HepG2 (cell line): ENCODE results near the gene CHST12. TPM values are rescaled to one million over a fixed set of nuclear protein-coding genes. Genes with fewer than 3 reads are reported as not detected.

Experiments used
- ATAC-seq: fragments of 200-7000 bp; cut with Tn5 transposase; 3 replicates; pipeline ENCODE4 v1.9.1; 2020; ENCODE audit warnings: mild to moderate bottlenecking, moderate library complexity
- BruUV-seq: library from RNA; stranded (reverse); fragments of 400-500 nt; replicated peaks from 2 replicates; lab custom pipeline; 2021; lab: Mats Ljungman, UMichigan
- CTCF ChIA-PET: fragments of 300-600 bp; formaldehyde crosslinking; extraction: SDS; loops from one replicate; lab custom pipeline; 2021; ENCODE audit warnings: low total read pairs, inconsistent platforms, low intra/inter-chr PET ratio; lab: Yijun Ruan, JAX
- POLR2A ChIA-PET: fragments of 350-600 bp; sonication (Branson Sonifier 250); formaldehyde crosslinking; loops from one replicate; lab custom pipeline; 2020; ENCODE audit warnings: antibody characterized with exemption, inconsistent platforms; lab: Yijun Ruan, JAX
- DNase-seq: peaks from one replicate; pipeline ENCODE4 v3.0.0-alpha.2; 2015; ENCODE audit warnings: low spot score
- FAIRE-seq: peaks from 3 replicates; lab custom pipeline; 2011; peaks lifted over from hg19 to GRCh38; lab: Jason Lieb, UNC
- H2AFZ ChIP-seq: one replicate; pipeline ENCODE4 v1.6.1; 2011; ENCODE audit warnings: low read length, inconsistent platforms
- H3K27ac ChIP-seq: fragments of 300-600 bp; 3 replicates; pipeline ENCODE4 v1.8.0; 2011; ENCODE audit warnings: mixed run types, mild to moderate bottlenecking, mixed read lengths, low read length, inconsistent platforms; ENCODE audit not compliant: insufficient read depth; ENCODE audit errors: extremely low read length
- H3K27me3 ChIP-seq, 2 experiments: fragments of 200-600 bp in 1 of 2; 2 replicates in 1 of 2; 3 replicates in 1 of 2; pipeline versions ENCODE4 v1.6.0 to v1.8.0; 2011; ENCODE audit warnings: low read length in 2 of 2, mild to moderate bottlenecking in 2 of 2, moderate library complexity in 2 of 2, inconsistent platforms in 1 of 2; ENCODE audit not compliant: insufficient read depth in 2 of 2, control insufficient read depth in 1 of 2
- H3K36me3 ChIP-seq, 2 experiments: fragments of 200-600 bp in 1 of 2; replicated peaks in 1 of 2; 2 replicates in 1 of 2; 3 replicates in 1 of 2; pipeline versions ENCODE4 v1.5.1 to v1.8.0; 2011; ENCODE audit warnings: low read length in 2 of 2, inconsistent platforms in 1 of 2; ENCODE audit not compliant: insufficient read depth in 2 of 2, control insufficient read depth in 1 of 2
- H3K4me1 ChIP-seq: 2 replicates; pipeline ENCODE4 v1.5.1; 2012; ENCODE audit warnings: low read length, inconsistent platforms; ENCODE audit not compliant: insufficient read depth
- H3K4me2 ChIP-seq: 2 replicates; pipeline ENCODE4 v1.6.0; 2011; ENCODE audit warnings: low read depth, low read length, inconsistent platforms
- H3K4me3 ChIP-seq, 3 experiments: fragments of 200-600 bp in 1 of 3; sonication (generic), shearing (Covaris generic) in 1 of 3; replicated peaks in 1 of 3; 2 replicates each; pipeline ENCODE4 v1.5.1; 2011 to 2016; ENCODE audit warnings: low read length in 3 of 3, inconsistent platforms in 2 of 3, low read depth in 2 of 3, mild to moderate bottlenecking in 2 of 3, control low read depth in 1 of 3, mixed read lengths in 1 of 3; ENCODE audit not compliant: insufficient read depth in 1 of 3
- H3K79me2 ChIP-seq: one replicate; pipeline ENCODE4 v1.6.1; 2011; ENCODE audit warnings: low read length, inconsistent platforms; ENCODE audit not compliant: insufficient read depth
- H3K9ac ChIP-seq: 2 replicates; pipeline ENCODE4 v1.6.0; 2011; ENCODE audit warnings: mild to moderate bottlenecking, low read depth, low read length, inconsistent platforms; ENCODE audit not compliant: insufficient read depth
- H3K9me3 ChIP-seq: 2 replicates; pipeline ENCODE4 v1.5.1; 2012; ENCODE audit warnings: mild to moderate bottlenecking, low read length
- H4K20me1 ChIP-seq: 2 replicates; pipeline ENCODE4 v1.6.0; 2011; ENCODE audit warnings: inconsistent platforms, mild to moderate bottlenecking, low read length, moderate library complexity; ENCODE audit not compliant: insufficient read depth
- BHLHE40 ChIP-seq: IDR thresholded peaks from 2 replicates; pipeline ENCODE4 v1.6.1; 2011; ENCODE audit warnings: low read length, improper control_type of control experiment
- EEA1 ChIP-seq: sonication (generic); formaldehyde crosslinking; IDR thresholded peaks from 2 replicates; pipeline ENCODE4 v1.5.1; 2020; ENCODE audit warnings: mild to moderate bottlenecking, missing genetic modification reagents, borderline replicate concordance
- GATAD2A ChIP-seq: IDR thresholded peaks from 2 replicates; pipeline ENCODE4 v1.6.1; 2016
- RFXANK ChIP-seq: IDR thresholded peaks from 2 replicates; pipeline ENCODE4 v1.6.1; 2016
- SAP130 ChIP-seq: IDR thresholded peaks from 2 replicates; pipeline ENCODE4 v1.6.1; 2016; ENCODE audit warnings: low read depth
- ZBTB25 ChIP-seq: IDR thresholded peaks from 2 replicates; pipeline ENCODE4 v1.6.1; 2018; ENCODE audit warnings: missing genetic modification reagents
- ZMYM3 ChIP-seq: sonication (generic); formaldehyde crosslinking; IDR thresholded peaks from 2 replicates; pipeline ENCODE4 v1.5.1; 2020; ENCODE audit warnings: mild to moderate bottlenecking, missing genetic modification reagents
- ZNF224 ChIP-seq: sonication (generic); formaldehyde crosslinking; IDR thresholded peaks from 2 replicates; pipeline ENCODE4 v1.5.0; 2020; ENCODE audit warnings: mild to moderate bottlenecking, missing genetic modification reagents
- ZNF317 ChIP-seq: sonication (generic); formaldehyde crosslinking; IDR thresholded peaks from 2 replicates; pipeline ENCODE4 v1.5.0; 2020; ENCODE audit warnings: mild to moderate bottlenecking, missing genetic modification reagents
- ZNF570 ChIP-seq: sonication (generic); formaldehyde crosslinking; IDR thresholded peaks from 2 replicates; pipeline ENCODE4 v1.4.0; 2020; ENCODE audit warnings: mild to moderate bottlenecking, missing genetic modification reagents, borderline replicate concordance
- ZNF576 ChIP-seq: sonication (generic); formaldehyde crosslinking; IDR thresholded peaks from 2 replicates; pipeline ENCODE4 v1.4.0; 2020; ENCODE audit warnings: mild to moderate bottlenecking, missing genetic modification reagents
- ZNF577 ChIP-seq: sonication (generic); formaldehyde crosslinking; IDR thresholded peaks from 2 replicates; pipeline ENCODE4 v1.4.0; 2020; ENCODE audit warnings: mild to moderate bottlenecking, low read depth, missing genetic modification reagents, borderline replicate concordance
- ZNF780A ChIP-seq: sonication (generic); formaldehyde crosslinking; IDR thresholded peaks from 2 replicates; pipeline ENCODE4 v1.8.0; 2022; ENCODE audit warnings: mild to moderate bottlenecking, missing genetic modification reagents, moderate library complexity
- WGBS: methylation state at CpG from one replicate; pipeline ENCODE4 v1.1.6; 2017; ENCODE audit warnings: low lambda C conversion rate; 5-methylcytosine and 5-hydroxymethylcytosine counted together
- in situ Hi-C: cut with HindIII; loops from 2 replicates; pipeline ENCODE4 v1.10.0; 2017; ENCODE audit warnings: low pct_unique_long_range_greater_than_20kb; ENCODE audit not compliant: extremely low pct_ligation_motif_present
- intact Hi-C: fragments of 100-400 bp; cut with micrococcal nuclease; formaldehyde crosslinking; loops from one replicate; pipeline ENCODE4 v1.10.0; 2022; ENCODE audit not compliant: unreplicated experiment
- polyA plus RNA-seq, 8 experiments: library from polyadenylated mRNA; depleted of rRNA in 3 of 8; stranded (reverse) in 7 of 8; unstranded in 1 of 8; fragments of >200 nt; fragmentation: Illumina TruSeq in 4 of 8; extraction: Trizol in 4 of 8; gene quantifications; 2 replicates each; pipeline versions ENCODE4 v1.2.1 to v1.2.3, GENCODE V29; 2011 to 2016; ENCODE audit warnings: low read depth in 4 of 8, missing spikeins in 1 of 8, mixed read lengths in 1 of 8; ENCODE audit not compliant: insufficient read depth in 1 of 8
- total RNA-seq, 5 experiments: library from RNA; depleted of rRNA; stranded (reverse); fragments of >200 nt; fragmentation: Illumina TruSeq; extraction: Trizol; gene quantifications; 2 replicates each; pipeline ENCODE4 v1.2.3, GENCODE V29; 2016; ENCODE audit warnings: low read depth in 1 of 5

Gene CHST12
- total and polyA plus RNA-seq, 2 of the 13 experiments (the other 11 are each of a cell fraction or from before 2014, with no cell fraction given), result 6.4 to 15.8 TPM

- FAIRE-seq (no peak), DNase-seq (no peak), ATAC-seq (no peak)
- Histone ChIP-seq H3K79me2 (no peaks in the 10 kb centered on the region), H3K4me3 (no peak overlapping the region), H3K4me1 (no peaks in the 10 kb centered on the region), H3K27me3 (peaks cover 19 to 60% of the 10 kb centered on the region in 2 experiments), H3K27ac (no peak overlapping the region), H3K9ac (no peak overlapping the region), H2AFZ (no peak overlapping the region), H4K20me1 (no peaks in the 10 kb centered on the region), H3K36me3 (no peaks in the 10 kb centered on the region), H3K4me2 (no peak overlapping the region), H3K9me3 (no peaks in the 10 kb centered on the region)
- BruUV-seq, result no TSS peak
- in situ Hi-C loops, result no loop called here
- WGBS, result 44% methylated on average over 7 of the region's 9 CpGs
- ChIA-PET POLR2A (no interaction called here), CTCF (no interaction called here)
- intact Hi-C loops, result no loop called here
- TF ChIP-seq ZMYM3 (CRISPR knock-in tag) (peak; percentile 69; the same call in 1 of the 2 replicates), RFXANK (CRISPR knock-in tag) (no peak), ZNF317 (no peak), EEA1 (CRISPR knock-in tag) (no peak), ZNF780A (CRISPR knock-in tag) (no peak)
Observed at GRCh38 chr7:2496375-2496774, 93.0 kb downstream of the CHST12 start.

GRCh38 chr7:2497065-2497464 lies 93.7 kb downstream of the CHST12 start:
- Histone ChIP-seq H3K27me3 (peaks cover 19 to 66% of the 10 kb centered on the region in 2 experiments), H3K36me3 (no peaks in the 10 kb centered on the region), H3K4me2 (no peak overlapping the region), H3K79me2 (no peaks in the 10 kb centered on the region), H3K4me1 (no peaks in the 10 kb centered on the region), H3K9ac (no peak overlapping the region), H3K4me3 (no peak overlapping the region), H3K27ac (no peak overlapping the region), H2AFZ (no peak overlapping the region), H4K20me1 (no peaks in the 10 kb centered on the region), H3K9me3 (no peaks in the 10 kb centered on the region)
- DNase-seq (no peak), ATAC-seq (no peak), FAIRE-seq (no peak)
- 100% methylated on average over 2 of the region's 3 CpGs for WGBS
- ChIA-PET POLR2A (no interaction called here), CTCF (no interaction called here)
- BruUV-seq, result no TSS peak
- intact Hi-C loops, result no loop called here
- in situ Hi-C loops, result no loop called here
- no peak for TF ChIP-seq SAP130 (CRISPR knock-in tag)
- TF ChIP-seq ZNF224, result no peak
- no peak for TF ChIP-seq GATAD2A (CRISPR knock-in tag)
- TF ChIP-seq ZNF576 (CRISPR knock-in tag), result no peak
- no peak for TF ChIP-seq BHLHE40
- no peak for TF ChIP-seq ZBTB25 (CRISPR knock-in tag)
- TF ChIP-seq ZNF577, result no peak
- TF ChIP-seq ZNF570 (CRISPR knock-in tag), result no peak
